HG03159 (cell line): ENCODE measurements around the gene PHF13.
"Not testable (repeated sequence)": the region's sequence is repeated elsewhere in the genome, so short reads cannot be mapped to it uniquely, and the experiment has no call there.

Source experiments
- ATAC-seq: cut with Tn5 transposase; IDR thresholded peaks from one replicate; pipeline ENCODE4 v1.9.1; 2021; ENCODE audit warnings: mild to moderate bottlenecking, moderate library complexity; ENCODE audit not compliant: unreplicated experiment

The PHF13 gene

GRCh38 chr1:6586404-6586816 is 27.1 kb upstream of the PHF13 start:
- ATAC-seq, result no peak

- ATAC-seq, result no peak
Observed at GRCh38 chr1:6587261-6588005, 26.1 kb upstream of the PHF13 start.

GRCh38 chr1:6588128-6588892 is 25.2 kb upstream of the PHF13 start:
- no peak for ATAC-seq

- ATAC-seq, result no peak
Observed at GRCh38 chr1:6588893-6589520, 24.5 kb upstream of the PHF13 start.

GRCh38 chr1:6590046-6590445 is 23.5 kb upstream of the PHF13 start:
- ATAC-seq, result no peak

- no peak for ATAC-seq
Observed at GRCh38 chr1:6591222-6591621, 22.3 kb upstream of the PHF13 start.

- ATAC-seq, result no peak
Observed at GRCh38 chr1:6591644-6592043, 21.9 kb upstream of the PHF13 start.

- no peak for ATAC-seq
Observed at GRCh38 chr1:6592441-6592840, 21.1 kb upstream of the PHF13 start.

- ATAC-seq, result no peak
Observed at GRCh38 chr1:6592865-6593593, 20.5 kb upstream of the PHF13 start.

- no peak for ATAC-seq
Observed at GRCh38 chr1:6593810-6594209, 19.7 kb upstream of the PHF13 start.

- ATAC-seq, result no peak
Observed at GRCh38 chr1:6594977-6595740, 18.4 kb upstream of the PHF13 start.

GRCh38 chr1:6596351-6596750 is 17.2 kb upstream of the PHF13 start:
- ATAC-seq, result no peak

- no peak for ATAC-seq
Observed at GRCh38 chr1:6596886-6597776, 16.4 kb upstream of the PHF13 start.

- ATAC-seq, result no peak
Observed at GRCh38 chr1:6597777-6598131, 15.8 kb upstream of the PHF13 start.

- no peak for ATAC-seq
Observed at GRCh38 chr1:6599141-6599975, 14.2 kb upstream of the PHF13 start.

GRCh38 chr1:6599991-6600390 is 13.5 kb upstream of the PHF13 start:
- ATAC-seq, result not testable (repeated sequence)

- no peak for ATAC-seq
Observed at GRCh38 chr1:6600410-6601048, 13.0 kb upstream of the PHF13 start.
